ENCODE results near the gene ZNF112.
A peak's percentile ranks its signal among the peaks of the same experiment; 100 is the strongest.

Gene ZNF112

GRCh38 chr19:44308011-44308410, 48.5 kb downstream of the ZNF112 start:
- no peak for TF ChIP-seq POLR2A (IDR thresholded peaks at IDR 0.05; ENCODE audit: low read depth, low read length)
- no peak for DNase-seq (ENCODE audit: insufficient read length, low spot score)
- no peak for FAIRE-seq

DNA sequence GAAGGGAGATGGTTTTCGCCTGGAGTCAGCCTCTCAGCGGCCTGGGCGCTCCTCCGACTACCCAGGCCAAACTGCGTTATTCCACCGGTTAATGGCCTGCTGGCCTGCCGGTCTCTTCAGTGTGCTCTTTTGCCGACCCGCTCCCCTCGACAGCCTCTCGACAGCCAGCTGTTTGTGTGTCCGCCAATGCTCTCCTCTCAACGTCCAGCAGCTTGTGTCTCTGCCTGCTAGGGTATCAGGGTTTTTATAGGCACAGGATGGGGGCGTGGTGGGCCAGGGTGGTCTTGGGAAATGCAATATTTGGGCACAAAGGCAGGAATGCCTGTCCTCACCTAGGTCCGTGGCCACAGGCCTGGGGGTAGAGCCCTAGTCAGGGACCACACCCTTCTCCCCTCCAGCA, 50.2 kb downstream of the ZNF112 start:
- no peak for TF ChIP-seq POLR2A (IDR thresholded peaks at IDR 0.05; ENCODE audit: low read depth, low read length)
- DNase-seq (ENCODE audit: insufficient read length, low spot score): no peak
- no peak for FAIRE-seq

GRCh38 chr19:44305457-44305856, 51.0 kb downstream of the ZNF112 start:
- TF ChIP-seq POLR2A (IDR thresholded peaks at IDR 0.05; ENCODE audit: low read depth, low read length): no peak
- DNase-seq (ENCODE audit: insufficient read length, low spot score) (no peak), FAIRE-seq (no peak)

GRCh38 chr19:44304659-44305193, 51.8 kb downstream of the ZNF112 start, which contains the start of gene ZNF235:
ZNF235 (minus strand) TSS chr19:44305025; CDS start chr19:44303404, 1,621 bp downstream.
- DNase-seq (ENCODE audit: insufficient read length, low spot score): peak; percentile 93
- TF ChIP-seq POLR2A (IDR thresholded peaks at IDR 0.05; ENCODE audit: low read depth, low read length): peak; percentile 59
- FAIRE-seq: peak; percentile 98

DNA sequence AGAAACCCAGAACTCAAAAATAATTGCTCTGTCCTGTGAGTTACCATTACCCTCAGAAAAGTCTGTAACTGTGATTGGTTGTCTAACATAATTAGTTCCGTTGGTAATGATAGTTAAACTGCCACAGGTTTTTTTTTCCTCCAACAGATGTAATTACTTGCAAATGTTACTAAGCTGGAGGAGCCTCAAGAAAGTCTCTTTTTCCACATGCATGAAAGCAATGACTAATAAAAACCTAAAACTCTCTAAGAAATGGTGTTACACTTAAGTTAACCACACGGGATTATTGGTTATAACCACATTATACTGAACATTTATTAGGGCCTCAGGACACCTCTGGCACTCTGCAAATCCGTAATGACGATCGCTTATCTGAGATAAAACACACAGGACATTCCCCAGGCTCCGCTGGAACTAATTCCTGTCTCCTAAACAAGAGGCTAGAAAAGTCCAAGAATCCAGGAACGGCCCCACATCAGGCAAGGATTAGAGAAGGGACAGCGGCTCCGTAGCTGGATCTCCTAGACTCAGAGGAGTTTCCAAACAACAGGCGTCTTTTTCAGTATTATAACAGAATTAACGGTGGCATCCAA, 52.4 kb downstream of the ZNF112 start:
- no peak for TF ChIP-seq POLR2A (IDR thresholded peaks at IDR 0.05; ENCODE audit: low read depth, low read length)
- DNase-seq (ENCODE audit: insufficient read length, low spot score): peak; percentile 7
- no peak for FAIRE-seq

DNA sequence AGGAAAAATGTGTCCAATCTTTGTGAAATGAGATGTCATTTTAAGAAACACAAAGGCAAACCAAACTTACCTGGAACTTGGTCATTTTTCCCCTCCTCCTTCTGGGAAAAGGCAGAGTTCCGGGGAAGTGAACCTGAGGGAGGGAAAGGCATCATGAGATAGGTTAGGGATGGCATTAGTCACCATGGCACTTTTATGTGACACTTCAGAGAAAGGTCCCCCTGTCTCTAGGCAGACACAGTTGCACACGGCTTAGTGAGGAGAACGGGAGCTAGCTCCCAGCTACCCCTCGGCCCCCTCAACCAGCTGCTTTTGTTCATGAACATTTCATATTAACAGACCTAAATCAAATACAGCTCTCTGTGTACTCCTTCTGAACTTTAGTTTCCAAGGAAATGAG, 53.2 kb downstream of the ZNF112 start:
- peak; percentile 71 for FAIRE-seq
- no peak for TF ChIP-seq POLR2A (IDR thresholded peaks at IDR 0.05; ENCODE audit: low read depth, low read length)

GRCh38 chr19:44284968-44285367, 71.5 kb downstream of the ZNF112 start:
- no peak for DNase-seq (ENCODE audit: insufficient read length, low spot score)
- no peak for FAIRE-seq
- no peak for TF ChIP-seq POLR2A (IDR thresholded peaks at IDR 0.05; ENCODE audit: low read depth, low read length)

More for the DNA sequence above, 53.2 kb downstream of the ZNF112 start:
- DNase-seq (ENCODE audit: insufficient read length, low spot score): peak; percentile 5

DNA sequence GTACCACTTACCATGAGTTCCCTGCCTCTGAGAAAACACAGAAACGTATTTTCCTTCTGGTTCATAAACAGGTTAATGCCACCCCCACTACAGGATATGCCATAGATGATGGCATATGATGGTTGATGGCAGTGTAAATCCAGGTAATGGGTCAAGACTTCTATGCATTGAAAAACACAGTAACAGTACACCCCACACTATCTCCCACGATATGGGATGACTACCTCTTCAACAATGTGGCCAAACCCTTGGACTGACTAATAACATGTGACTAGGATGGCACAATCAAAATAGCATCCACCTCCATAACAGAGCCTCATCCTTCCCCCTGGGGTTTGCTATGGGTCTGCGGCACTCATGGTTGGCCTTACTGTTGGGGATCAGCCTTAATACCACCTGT, 73.6 kb downstream of the ZNF112 start:
- DNase-seq (ENCODE audit: insufficient read length, low spot score) (no peak), FAIRE-seq (peak; percentile 79)
- no peak for TF ChIP-seq POLR2A (IDR thresholded peaks at IDR 0.05; ENCODE audit: low read depth, low read length)

DNA sequence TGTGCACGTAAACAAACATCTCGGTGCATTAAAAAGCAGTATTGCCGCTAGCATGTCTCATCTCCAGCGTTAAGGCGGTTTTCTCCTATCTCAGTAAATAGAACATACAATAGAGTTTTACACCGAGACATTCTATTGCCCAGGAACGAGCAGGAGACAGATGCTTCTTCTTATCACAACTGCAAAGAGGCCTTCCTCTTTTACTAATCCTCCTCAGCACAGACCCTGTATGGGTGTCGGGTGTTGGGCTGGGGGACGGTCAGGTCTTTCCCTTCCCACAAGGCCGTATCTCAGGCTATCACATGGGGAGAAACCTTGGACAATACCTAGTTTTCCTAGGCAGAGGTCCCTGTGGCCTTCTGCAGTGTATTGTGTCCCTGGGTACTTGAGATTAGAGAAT, 75.6 kb downstream of the ZNF112 start:
- no peak for TF ChIP-seq POLR2A (IDR thresholded peaks at IDR 0.05; ENCODE audit: low read depth, low read length)
- DNase-seq (ENCODE audit: insufficient read length, low spot score) (no peak), FAIRE-seq (no peak)

- FAIRE-seq (peak; percentile 95), DNase-seq (ENCODE audit: insufficient read length, low spot score) (peak; percentile 11)
- TF ChIP-seq POLR2A (IDR thresholded peaks at IDR 0.05; ENCODE audit: low read depth, low read length): no peak
Measured at GRCh38 chr19:44278181-44278690, 78.2 kb downstream of the ZNF112 start.

DNA sequence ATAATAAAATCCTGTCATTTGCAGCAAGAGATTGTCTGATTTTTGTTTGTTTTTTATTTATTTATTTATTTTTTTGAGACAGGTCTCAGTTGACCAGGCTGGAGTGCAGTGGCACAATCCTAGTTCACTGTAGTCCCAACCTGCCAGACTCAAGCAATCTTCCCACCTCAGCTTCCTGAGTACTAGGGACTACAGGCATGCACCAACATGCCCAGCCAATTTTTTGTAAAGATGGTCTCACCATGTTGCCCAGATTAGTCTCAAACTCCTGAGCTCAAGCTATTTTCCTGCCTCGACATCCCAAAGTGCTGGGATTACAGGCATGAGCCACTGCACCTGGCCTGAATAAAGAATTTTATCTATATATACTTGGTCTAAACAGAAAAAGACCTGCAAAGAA, 79.1 kb downstream of the ZNF112 start:
- no peak for TF ChIP-seq POLR2A (IDR thresholded peaks at IDR 0.05; ENCODE audit: low read depth, low read length)
- DNase-seq (ENCODE audit: insufficient read length, low spot score) (no peak), FAIRE-seq (no peak)
